SH-SY5Y (cell line): ENCODE data around the gene SECISBP2.

ENCODE experiments used
- GATA2 ChIP-seq: IDR thresholded peaks from 2 replicates; pipeline ENCODE4 v1.6.1; 2011; ENCODE audit warnings: mild to moderate bottlenecking, low read depth, low read length
- GATA3 ChIP-seq: IDR thresholded peaks from 2 replicates; pipeline ENCODE4 v1.6.1; 2011; ENCODE audit warnings: low read depth, mild to moderate bottlenecking, low read length, moderate library complexity

Gene SECISBP2

DNA sequence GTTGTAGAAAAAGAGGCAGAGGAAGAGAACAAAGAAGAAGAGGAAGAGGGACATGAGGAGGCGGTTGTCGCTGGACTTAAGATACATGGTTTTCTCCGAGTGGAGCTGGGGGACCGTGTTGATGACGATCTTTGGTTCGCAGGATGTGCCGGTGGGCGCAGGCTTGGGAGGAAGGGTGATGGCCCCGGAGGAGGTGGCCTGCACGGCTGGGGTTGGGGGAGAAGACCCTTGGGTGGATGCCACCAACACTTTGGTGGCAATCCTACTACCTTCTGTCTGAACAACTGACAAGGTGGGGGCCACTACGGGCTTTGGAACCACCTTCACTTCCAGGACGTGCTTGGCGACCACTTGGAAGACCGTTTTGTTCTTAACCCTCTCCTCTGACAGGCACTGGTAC is 60.7 kb downstream of the SECISBP2 start:
- TF ChIP-seq GATA2, result no peak
- no peak for TF ChIP-seq GATA3

DNA sequence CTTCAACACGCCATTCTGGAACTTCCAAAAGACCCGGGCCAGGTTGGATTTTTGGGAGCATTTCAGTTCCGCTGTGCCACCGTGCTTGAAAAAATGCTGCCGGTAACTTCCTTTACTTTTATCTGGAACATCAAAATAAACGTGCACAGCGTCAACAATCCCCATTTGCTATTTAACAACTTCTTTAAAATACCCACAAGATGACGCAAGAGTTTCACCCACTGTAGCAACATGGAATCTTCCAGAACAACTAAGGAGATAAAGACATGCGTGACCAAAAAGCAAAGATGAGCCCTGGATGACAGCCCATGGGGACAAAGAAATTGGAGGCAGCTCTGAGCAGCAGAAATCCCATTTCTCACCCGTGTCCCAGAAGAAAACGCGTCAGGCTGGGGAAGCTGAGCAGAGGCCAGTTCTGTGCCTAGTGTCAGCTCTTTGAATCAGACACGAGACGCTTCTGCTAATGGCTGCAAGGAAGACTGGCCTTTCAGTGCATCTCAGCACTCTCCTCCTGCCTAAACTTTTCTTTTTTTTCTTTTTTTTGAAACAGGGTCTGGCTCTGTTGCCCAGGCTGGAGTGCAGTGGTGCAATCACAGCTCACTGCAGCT is 61.3 kb downstream of the SECISBP2 start:
- no peak for TF ChIP-seq GATA3
- no peak for TF ChIP-seq GATA2

DNA sequence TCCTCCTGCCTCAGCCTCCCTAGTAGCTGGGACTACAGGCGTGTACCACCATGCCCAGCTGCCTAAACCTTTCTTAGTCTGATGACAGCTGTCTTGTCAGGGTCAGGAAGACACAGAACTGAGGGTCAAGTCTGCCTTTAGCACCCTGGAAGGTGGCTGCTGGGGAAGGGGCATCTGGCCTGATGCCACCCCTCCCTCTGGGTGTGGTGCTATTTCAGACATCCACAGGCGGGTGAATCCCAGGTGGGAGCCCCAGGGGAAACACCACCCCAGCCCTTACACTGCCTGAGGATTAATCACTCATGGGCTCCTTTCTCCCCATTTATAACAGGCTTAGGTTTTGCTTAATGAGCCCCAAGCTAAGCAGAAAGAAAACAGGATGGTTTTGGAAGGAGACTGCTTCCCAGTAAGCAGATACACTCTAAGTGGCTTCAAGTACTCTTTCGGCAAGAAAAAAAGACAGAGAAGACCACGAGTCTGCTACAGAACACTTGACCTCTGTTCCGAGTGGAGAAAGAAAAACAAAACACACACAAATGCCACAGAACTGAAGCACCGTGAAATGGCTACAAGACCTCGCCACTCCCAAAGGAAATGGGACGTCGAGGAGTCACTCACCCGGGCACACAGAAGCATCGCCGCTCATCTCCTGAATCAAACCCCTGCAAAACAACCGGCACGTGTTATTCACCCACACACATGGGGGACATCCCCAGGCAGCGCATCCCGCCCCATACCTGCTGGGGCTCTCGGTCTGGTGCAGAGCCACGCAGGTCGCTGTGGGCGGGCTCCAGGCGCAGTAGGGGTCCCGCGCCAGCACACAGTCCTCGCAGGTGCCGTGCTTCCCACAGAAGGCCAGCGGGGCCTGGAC is 62.4 kb downstream of the SECISBP2 start:
- TF ChIP-seq GATA2, result no peak
- no peak for TF ChIP-seq GATA3

DNA sequence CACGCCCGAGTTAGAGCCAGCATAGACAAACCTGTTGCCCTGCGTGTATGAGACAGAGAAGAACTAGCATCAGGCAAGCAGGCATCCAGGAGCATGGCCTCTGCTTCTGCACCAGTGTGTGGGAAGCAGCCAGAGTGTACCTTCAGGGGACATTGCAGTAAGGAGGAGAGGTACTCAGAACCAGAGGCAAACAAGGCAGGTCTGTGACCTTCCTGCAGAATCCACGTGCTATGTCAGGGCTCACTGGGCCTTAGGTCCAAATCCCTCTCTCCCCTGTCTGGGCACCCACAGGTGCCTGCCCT is 63.0 kb downstream of the SECISBP2 start:
- TF ChIP-seq GATA2, result no peak
- TF ChIP-seq GATA3, result no peak

DNA sequence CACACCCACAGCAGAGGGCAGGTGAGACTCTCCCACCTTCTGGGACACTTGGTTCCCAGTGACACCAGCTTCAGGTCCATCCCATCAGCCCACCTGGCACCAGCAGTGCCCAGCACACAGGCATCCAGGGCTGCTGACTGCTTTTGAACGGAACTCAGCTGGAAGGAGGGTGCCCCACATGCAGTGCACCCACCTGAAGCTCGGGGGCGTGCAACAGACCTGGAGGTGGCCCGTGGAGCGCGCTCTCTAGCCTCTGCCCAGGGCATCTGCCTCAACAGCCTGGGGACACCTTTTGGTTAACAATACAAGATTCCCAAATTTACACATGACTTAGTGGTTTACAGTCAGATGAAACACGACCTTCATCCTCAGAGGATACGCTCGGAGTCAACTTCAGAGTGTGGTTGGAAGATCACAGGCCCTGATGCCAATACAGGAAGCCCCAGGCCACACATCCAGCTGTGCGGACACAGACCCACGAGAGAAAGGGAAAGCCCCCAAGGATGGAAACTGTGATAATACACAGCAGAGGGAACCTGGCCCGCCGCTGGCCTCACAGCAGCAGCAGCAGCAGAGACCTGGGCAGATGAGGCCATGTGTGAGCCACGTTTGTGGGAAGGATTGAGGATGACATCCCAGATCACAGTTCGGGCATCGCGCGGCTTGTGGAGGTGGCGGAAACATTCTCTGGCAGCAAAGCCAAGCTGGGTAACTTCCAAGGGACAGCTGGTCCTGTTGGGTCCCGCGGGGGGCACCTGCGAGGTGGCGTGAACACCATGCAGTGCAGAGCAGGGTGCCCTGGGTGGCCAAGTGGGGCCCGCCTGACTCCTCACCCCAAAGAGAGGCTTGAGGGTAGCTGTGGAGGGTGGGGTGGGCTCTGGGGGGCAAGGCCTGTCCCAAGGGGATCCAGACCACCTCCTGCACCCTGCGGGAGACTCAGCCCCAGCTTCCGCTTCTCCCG is 64.0 kb downstream of the SECISBP2 start:
- TF ChIP-seq GATA3 (no peak), GATA2 (no peak)

DNA sequence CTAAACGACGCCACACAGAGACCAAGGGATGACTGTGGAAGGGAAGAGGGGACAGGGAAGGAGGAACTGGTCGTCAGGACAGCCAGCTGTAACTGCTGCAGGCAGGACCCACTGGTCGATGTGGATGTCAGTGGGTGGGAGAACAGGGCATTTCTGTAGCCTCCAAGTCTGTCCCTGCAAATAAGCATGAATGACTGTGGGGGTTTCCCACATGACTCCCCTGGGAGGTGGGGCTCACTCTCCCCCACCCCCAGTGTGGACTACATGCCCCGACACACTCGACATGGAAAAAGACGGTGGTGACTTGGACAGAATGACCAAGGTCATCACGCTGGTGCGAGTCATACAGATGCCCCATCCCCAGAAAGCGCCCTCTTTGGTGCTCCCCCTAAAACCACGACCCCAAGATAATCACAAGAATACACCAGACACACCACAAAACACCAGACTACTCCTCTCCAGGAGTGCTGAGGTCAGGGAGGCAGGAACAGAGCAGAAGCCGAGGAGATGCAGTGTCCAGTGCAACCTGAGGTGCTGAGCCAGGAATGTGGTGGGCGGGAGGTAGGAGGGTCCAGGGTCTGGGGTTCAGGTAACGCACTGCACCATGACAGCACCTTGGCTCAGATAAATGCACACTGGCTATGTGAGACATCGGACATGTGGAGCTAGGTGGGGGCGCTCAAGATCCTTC is 64.9 kb downstream of the SECISBP2 start:
- TF ChIP-seq GATA3, result no peak
- TF ChIP-seq GATA2, result no peak

DNA sequence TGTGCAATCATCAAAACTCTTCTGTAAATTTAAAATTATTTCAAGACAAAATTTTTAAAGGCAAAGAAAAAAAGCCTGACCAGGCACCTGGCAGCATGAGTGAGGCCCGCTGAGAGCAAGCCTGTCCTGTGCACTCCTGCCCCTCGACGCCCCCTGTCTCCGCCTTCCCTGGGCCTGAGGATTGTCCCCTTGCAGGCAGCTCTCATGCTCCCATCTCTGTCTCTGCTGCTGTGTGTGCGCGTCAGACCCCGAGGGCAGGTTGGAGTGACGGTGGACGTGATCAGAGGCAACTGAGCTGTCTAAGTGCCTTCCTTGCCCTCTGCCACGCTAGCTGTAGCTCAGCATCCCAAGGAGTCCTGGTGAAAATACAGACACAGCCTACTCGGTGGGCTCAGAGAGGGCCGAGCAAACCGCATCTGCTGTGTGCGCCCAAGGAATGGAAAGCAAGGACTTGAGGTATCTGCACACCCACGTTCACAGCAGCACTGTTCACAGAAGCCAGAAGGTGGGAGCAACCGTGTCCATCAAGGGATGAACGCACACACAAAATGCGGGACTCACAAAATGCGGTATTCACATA is 65.5 kb downstream of the SECISBP2 start:
- no peak for TF ChIP-seq GATA2
- no peak for TF ChIP-seq GATA3

DNA sequence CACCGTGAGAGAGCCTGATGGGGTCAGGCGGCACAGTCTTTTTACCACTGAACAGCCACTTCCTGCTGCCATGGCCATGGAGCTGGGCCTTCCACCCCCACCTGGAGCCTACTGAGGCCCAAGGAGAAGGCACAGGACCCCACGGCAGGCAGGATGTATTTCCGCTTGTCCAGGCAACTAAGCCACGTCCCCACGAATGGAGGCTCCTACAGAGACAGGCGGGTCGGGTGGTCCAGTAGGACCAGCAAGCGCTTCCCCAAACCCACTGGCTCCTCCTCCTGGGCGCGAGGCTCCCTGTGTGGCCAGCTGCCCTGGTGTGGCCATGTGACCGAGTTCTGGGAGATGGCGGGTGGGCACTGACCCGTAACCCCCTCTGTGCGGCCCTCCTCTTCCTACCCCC is 66.5 kb downstream of the SECISBP2 start:
- TF ChIP-seq GATA3 (no peak), GATA2 (no peak)

DNA sequence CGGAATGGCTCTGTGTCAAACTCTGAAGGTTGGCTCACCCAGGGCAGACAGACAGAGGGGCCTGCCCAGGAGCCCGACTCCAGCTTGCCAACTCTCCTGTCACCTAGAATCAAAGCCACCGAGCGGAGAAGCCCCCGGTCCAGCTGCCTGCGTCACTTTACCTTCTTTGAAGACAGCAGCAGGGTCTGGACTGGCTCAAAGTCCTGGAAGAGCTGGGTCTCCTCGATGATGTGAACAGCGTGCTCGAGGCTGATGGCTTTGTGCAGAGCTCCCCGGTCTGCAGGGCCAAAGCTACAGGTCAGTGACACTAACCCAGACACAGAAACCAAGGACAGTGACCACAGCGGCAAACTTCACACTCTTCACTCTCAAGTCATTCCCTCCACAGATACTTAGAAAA is 67.9 kb downstream of the SECISBP2 start:
- TF ChIP-seq GATA2 (no peak), GATA3 (no peak)

DNA sequence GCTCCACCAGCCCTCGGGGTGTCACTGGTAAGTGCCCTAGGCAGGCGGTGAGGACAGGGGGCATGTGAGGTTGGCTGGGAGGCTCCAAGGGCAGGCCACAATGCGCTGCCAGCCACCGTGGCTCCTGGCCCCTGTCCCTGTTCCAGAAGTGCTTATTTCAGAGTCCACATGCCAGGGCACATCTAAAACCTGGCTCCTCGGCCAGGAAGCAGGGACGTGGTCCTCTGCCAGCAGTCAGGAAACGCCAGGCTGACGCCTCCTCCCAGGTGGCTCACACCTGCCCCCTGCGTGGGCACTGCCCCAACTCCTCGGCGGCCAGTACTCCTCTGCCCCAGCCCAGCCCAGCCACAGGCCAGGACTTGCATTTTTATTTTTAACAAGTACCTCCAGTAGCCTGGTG is 68.5 kb downstream of the SECISBP2 start:
- TF ChIP-seq GATA2 (no peak), GATA3 (no peak)

DNA sequence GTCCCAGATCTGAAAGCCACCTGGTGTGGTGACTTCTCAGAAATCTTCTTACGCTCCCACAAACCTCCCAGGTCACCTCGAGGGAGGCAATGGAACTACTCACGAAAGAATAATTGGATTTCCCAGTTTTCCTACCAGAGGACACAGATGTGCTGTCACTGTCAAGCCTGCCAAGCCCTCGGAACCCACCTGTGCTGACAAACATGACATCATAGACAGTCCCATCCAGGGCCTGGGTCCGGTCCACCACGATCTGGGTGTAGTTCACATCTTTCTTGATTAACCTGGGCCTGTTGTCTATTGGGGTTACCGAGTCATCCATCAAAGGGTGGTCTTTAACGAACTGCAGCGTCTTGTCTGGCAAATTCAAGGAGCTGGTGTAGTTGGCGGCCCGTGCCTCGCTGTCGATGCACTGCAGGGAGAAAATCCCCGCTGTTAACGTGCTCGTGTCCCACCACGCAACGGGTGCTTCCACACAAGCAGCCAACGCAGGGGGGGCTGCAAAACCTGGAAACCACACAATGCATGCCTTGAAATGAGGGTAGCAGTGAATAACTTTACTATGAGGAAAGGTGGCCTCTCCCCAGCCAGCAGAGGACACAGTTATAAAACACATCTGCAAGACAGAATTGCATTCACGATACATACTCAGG is 69.0 kb downstream of the SECISBP2 start:
- TF ChIP-seq GATA2 (no peak), GATA3 (no peak)

DNA sequence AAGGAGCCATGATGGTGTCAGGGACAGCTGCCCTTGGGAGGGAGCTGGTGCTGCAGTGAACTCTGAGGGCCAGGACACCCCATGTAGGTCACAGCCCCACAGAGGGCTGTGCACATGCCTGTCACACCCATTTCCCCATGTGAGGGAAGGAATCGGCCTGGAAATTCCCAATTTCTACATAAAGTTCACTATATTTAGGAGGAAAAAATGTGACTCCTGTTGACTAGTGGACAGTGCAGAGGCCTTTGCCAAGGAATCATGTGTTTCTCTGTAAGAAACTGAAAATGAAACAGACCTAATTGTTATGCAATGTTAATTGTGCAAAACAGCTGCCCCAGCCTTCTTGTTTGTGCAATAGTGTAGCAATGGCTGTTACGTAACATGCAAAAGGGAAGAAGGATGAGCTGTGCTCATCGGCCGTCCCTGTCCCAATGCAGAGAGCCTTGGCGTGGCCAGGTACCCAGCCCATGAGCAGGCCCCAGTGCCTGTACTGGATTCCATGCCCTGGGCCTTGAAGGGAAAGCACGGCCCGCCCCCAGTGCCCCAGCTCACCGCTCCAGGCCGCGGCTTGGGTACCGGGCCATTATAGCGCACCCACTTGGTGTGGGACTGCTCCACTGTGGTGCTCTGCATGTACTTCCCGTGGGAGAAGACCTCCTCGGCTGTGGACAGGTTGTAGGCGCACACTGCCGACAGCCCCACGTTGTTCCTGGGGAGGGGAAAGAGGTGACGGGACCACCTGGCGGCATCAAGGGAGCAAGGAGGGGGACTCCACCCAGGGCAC is 70.0 kb downstream of the SECISBP2 start:
- TF ChIP-seq GATA3 (no peak), GATA2 (no peak)
